SK-N-SH (cell line): Measurements from ENCODE around the gene SYT7.

Experiments used
- ELF1 ChIP-seq: IDR thresholded peaks from 2 replicates; pipeline ENCODE4 v1.4.0; 2012
- EZH2phosphoT487 ChIP-seq: fragments of 200-600 bp; sonication (generic); IDR thresholded peaks from 2 replicates; pipeline ENCODE4 v1.6.1; 2017; ENCODE audit warnings: low read depth, mixed run types, mild to moderate bottlenecking, antibody characterized with exemption, moderate library complexity, borderline replicate concordance
- POLR2AphosphoS5 ChIP-seq: IDR thresholded peaks from 2 replicates; pipeline ENCODE4 v1.6.1; 2012; ENCODE audit warnings: low read depth, low read length
- SMC3 ChIP-seq: IDR thresholded peaks from 2 replicates; pipeline ENCODE4 v1.6.1; 2012; ENCODE audit warnings: low read depth, low read length, improper control_type of control experiment
- TEAD4 ChIP-seq: IDR thresholded peaks from 2 replicates; pipeline ENCODE4 v1.4.0; 2012; ENCODE audit warnings: mild to moderate bottlenecking, borderline replicate concordance; ENCODE audit not compliant: insufficient read depth
- YY1 ChIP-seq: IDR thresholded peaks from 2 replicates; pipeline ENCODE4 v1.4.0; 2012; ENCODE audit warnings: low read depth, mild to moderate bottlenecking
- TF ChIP-seq, protein P1 (sequence below): IDR thresholded peaks from 2 replicates; pipeline ENCODE4 v1.4.0; 2012; ENCODE audit warnings: low read depth, borderline replicate concordance
- TF ChIP-seq, protein P2 (sequence below): fragments of 200-600 bp; sonication (generic); IDR thresholded peaks from 2 replicates; pipeline ENCODE4 v1.6.1; 2017; ENCODE audit warnings: antibody characterized with exemption, mild to moderate bottlenecking, moderate library complexity
- TF ChIP-seq, protein P3 (sequence below): IDR thresholded peaks from 2 replicates; pipeline ENCODE4 v1.4.0; 2012; ENCODE audit warnings: low read depth, borderline replicate concordance
- TF ChIP-seq, protein P4 (sequence below): IDR thresholded peaks from 2 replicates; pipeline ENCODE4 v1.6.1; 2012; ENCODE audit warnings: mild to moderate bottlenecking, low read depth, low read length, moderate library complexity

DNA sequence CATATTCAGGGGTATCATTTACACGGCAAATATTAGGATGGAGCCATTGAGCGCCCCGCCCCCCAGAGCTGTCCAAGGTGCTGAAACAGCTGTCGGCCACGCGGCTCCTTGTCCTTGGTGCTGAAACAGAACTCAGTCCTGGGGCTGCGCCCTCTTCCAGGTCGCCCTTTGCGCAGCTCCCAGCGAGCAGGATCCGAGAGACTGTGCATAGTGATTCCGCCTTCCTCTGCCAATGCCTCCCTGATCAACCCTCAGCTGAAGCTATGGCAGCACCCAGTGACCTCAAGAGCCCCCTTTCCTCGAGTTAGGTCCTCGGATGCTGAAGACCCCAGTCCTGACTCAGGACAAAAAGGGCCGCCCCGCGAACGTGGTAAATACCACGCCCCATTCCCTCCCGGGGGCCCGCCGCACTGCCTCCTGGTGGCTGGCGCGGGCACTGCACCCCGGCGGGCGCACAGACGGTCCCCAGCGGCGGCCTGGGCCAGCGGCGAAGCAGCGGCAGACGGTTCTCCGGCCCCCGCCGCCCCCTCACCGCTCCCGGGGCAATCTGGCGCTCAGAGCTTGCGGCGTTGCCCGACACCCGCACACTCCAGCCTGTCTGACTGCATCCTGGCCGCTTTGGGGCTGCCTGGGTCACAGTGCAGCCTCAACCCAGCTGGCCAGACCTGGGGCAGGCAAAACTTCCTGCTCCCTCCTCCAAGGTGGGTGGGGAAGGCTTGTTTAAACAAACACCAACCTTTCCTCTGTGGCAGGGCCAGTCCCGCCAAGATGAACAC is 13.4 kb downstream of the SYT7 start:
- TF ChIP-seq, protein P1, sequence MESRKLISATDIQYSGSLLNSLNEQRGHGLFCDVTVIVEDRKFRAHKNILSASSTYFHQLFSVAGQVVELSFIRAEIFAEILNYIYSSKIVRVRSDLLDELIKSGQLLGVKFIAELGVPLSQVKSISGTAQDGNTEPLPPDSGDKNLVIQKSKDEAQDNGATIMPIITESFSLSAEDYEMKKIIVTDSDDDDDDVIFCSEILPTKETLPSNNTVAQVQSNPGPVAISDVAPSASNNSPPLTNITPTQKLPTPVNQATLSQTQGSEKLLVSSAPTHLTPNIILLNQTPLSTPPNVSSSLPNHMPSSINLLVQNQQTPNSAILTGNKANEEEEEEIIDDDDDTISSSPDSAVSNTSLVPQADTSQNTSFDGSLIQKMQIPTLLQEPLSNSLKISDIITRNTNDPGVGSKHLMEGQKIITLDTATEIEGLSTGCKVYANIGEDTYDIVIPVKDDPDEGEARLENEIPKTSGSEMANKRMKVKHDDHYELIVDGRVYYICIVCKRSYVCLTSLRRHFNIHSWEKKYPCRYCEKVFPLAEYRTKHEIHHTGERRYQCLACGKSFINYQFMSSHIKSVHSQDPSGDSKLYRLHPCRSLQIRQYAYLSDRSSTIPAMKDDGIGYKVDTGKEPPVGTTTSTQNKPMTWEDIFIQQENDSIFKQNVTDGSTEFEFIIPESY: no peak
- TF ChIP-seq, protein P2, sequence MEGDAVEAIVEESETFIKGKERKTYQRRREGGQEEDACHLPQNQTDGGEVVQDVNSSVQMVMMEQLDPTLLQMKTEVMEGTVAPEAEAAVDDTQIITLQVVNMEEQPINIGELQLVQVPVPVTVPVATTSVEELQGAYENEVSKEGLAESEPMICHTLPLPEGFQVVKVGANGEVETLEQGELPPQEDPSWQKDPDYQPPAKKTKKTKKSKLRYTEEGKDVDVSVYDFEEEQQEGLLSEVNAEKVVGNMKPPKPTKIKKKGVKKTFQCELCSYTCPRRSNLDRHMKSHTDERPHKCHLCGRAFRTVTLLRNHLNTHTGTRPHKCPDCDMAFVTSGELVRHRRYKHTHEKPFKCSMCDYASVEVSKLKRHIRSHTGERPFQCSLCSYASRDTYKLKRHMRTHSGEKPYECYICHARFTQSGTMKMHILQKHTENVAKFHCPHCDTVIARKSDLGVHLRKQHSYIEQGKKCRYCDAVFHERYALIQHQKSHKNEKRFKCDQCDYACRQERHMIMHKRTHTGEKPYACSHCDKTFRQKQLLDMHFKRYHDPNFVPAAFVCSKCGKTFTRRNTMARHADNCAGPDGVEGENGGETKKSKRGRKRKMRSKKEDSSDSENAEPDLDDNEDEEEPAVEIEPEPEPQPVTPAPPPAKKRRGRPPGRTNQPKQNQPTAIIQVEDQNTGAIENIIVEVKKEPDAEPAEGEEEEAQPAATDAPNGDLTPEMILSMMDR: no peak; the same call in none of the 2 replicates
- TF ChIP-seq ELF1 (no peak), EZH2phosphoT487 (no peak), TEAD4 (no peak), YY1 (no peak), POLR2AphosphoS5 (no peak), SMC3 (no peak)
- TF ChIP-seq, protein P3, sequence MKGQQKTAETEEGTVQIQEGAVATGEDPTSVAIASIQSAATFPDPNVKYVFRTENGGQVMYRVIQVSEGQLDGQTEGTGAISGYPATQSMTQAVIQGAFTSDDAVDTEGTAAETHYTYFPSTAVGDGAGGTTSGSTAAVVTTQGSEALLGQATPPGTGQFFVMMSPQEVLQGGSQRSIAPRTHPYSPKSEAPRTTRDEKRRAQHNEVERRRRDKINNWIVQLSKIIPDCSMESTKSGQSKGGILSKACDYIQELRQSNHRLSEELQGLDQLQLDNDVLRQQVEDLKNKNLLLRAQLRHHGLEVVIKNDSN: no peak
- TF ChIP-seq, protein P4, sequence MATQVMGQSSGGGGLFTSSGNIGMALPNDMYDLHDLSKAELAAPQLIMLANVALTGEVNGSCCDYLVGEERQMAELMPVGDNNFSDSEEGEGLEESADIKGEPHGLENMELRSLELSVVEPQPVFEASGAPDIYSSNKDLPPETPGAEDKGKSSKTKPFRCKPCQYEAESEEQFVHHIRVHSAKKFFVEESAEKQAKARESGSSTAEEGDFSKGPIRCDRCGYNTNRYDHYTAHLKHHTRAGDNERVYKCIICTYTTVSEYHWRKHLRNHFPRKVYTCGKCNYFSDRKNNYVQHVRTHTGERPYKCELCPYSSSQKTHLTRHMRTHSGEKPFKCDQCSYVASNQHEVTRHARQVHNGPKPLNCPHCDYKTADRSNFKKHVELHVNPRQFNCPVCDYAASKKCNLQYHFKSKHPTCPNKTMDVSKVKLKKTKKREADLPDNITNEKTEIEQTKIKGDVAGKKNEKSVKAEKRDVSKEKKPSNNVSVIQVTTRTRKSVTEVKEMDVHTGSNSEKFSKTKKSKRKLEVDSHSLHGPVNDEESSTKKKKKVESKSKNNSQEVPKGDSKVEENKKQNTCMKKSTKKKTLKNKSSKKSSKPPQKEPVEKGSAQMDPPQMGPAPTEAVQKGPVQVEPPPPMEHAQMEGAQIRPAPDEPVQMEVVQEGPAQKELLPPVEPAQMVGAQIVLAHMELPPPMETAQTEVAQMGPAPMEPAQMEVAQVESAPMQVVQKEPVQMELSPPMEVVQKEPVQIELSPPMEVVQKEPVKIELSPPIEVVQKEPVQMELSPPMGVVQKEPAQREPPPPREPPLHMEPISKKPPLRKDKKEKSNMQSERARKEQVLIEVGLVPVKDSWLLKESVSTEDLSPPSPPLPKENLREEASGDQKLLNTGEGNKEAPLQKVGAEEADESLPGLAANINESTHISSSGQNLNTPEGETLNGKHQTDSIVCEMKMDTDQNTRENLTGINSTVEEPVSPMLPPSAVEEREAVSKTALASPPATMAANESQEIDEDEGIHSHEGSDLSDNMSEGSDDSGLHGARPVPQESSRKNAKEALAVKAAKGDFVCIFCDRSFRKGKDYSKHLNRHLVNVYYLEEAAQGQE: peak; percentile 100
